GM19397 (cell line): ENCODE measurements around the gene ZNF784.

Source experiments
- ATAC-seq: cut with Tn5 transposase; IDR thresholded peaks from one replicate; pipeline ENCODE4 v1.9.1; 2021; ENCODE audit warnings: mild to moderate bottlenecking, moderate library complexity; ENCODE audit not compliant: unreplicated experiment

Gene ZNF784

DNA sequence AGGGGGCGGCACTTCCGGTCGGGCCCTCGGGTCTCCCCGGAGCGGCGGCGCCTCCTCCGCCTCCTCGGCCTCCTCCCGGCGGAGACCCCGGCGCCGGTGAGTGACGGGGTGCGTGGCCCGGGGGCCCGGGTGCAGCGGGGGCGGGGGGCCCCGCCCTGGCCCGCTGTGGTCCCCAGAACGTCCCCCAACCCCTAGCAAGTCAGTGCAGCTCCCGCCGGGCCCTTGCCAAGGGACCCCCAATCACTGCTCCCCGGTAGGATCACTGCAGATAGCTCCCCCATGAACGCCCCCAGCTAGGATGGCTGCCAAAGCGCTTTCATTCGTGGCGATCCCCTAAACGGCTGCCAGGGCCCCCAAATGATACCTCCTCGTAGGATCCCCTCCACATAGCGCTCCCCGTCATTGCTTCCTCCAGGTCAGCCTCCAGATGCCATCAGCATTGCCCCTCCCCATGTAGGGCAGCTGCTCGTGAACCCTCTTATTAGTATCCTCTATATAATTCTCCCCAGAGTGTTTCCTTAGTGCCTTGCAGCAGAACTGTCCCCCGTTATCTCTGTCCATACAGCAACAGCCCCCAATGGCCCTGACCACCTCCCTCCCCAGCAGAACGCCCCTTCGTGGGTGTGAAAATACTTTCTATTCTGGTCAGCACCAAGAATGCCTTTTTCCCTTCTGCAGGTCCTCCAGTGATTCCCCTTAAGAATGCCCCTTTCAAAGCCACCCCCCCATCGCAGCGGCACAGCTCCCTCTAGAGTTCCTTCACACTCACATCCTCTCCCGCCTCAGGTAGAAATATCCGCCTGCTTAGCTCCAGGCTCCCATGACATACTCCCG is 18.5 kb downstream of the ZNF784 start, which contains the start of gene ZNF865:
Gene ZNF865 (plus strand): TSS at position 11 of the 834 bp plus-strand sequence. CDS start 7,972 bp downstream, outside the sequence.
- ATAC-seq: peak; percentile 17

DNA sequence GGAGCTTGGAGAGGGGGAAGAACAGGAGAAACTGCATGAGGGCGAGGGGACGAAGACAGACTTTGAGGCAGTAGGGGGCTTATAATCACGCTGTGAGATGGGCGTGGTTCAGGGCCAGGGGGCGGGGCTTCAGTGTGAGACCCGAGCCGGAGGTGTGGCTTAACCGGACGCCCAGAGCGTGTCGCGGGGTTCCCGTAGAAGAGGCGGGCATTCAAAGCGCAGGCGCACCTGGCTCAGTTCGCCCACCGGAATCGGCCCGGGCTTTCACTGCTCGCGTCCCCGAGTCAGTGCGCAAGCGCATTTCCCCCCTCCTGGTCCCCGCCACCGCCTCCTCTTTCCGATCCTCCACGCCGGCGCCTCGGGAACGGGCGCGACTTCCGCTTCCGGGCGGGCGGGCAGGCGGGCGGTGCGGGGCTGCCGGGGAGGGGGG is 19.1 kb downstream of the ZNF784 start:
- ATAC-seq: peak; percentile 69

DNA sequence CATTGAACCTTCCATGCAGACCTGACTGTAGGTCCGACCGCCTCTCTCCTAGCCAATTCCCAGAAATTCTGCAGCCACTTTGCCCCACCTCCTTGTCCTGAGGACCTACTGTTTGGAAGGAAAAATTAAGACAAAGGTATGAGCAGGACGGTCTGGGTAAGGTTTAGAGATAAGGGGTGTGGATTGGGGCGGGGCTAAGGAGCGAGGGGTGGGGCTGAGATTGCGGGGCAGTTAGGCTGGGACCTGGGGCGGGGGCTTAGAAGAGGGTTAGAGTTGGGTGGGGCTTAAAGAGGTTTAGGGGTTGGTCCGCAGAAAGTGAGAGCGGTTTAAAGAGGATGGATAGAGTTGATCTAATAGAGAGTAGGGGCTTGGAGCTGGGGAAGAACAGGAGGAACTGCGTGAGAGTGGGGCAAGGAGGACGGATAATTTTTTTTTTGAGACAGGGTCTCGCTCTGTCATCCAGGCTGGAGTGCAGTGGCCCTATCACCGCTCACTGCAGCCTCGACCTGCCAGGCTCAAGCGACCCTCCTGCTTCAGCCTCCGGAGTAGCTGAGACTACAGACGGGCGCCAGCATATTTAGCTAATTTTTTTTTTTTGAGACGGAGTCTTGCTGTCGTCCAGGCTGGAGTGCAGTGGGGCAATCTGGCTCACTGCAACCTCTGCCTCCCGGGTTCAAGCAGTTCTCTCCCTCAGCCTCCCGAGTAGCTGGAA is 20.6 kb downstream of the ZNF784 start:
- ATAC-seq: no peak

DNA sequence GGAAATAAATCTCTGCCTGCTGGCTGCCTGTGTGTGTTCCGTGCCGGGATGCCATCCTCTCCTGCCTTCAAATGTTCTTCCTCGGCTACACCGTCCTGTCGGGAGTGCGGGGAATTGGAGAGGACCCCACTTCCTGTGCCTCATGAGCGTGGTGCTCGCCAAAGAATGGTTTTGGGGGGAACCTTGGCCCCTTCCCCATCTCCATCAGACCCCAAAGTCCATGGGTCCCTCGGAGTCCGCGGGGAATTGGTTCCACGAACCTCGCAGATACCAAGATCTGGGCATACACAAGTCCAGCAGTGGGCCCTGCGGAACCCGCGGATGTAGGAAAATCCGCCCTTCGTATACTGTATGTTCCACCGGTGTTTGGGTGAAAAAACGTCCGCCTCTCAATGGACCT is 21.3 kb downstream of the ZNF784 start:
- no peak for ATAC-seq

DNA sequence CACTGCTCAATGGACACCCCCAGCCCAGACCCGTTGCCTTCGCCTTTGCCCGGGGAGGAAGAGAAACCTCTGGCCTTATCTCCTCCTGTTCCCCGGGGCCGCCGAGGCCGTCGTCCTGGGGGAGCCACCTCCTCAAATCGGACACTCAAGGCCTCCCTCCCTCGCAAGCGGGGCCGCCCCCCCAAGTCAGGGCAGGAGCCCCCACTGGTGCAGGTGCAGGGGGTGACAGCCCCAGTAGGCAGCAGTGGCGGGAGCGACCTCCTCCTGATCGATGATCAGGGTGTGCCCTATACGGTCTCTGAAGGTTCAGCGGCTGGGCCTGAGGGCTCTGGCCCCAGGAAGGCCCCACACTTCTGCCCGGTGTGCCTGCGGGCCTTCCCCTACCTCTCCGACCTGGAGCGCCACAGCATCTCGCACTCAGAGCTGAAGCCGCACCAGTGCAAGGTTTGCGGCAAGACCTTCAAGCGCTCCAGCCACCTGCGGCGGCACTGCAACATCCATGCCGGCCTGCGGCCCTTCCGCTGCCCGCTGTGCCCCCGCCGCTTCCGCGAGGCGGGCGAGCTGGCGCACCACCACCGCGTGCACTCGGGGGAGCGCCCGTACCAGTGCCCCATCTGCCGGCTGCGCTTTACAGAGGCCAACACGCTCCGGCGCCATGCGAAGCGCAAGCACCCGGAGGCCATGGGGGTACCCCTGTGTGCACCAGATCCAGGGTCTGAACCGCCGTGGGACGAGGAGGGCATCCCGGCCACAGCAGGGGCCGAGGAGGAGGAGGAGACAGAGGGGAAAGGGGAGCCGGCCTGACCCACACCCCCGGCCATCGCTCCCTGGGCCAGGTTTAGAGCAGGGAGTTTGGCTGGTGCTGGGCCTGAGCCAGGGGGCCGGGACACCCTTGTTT is 22.0 kb downstream of the ZNF784 start:
- ATAC-seq: no peak

DNA sequence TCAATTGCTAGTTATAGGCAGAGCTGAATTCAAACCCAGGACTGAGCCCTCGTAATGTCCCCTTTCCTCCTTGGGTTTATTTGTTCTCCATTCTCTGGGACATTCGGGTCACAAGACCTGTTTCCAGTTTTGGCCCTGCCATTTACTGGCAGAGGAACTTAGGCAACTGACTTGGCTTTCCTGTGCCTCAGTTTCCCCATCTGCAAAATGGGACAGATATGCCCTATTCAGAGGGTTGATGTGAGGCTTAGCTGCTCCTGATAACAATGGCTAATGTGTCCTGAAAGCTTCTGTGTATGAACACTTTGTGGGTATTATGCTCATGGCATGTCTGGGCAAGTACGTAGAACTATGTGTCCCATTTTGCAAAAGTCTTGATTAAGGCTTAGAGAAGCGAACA is 23.3 kb downstream of the ZNF784 start:
- no peak for ATAC-seq

DNA sequence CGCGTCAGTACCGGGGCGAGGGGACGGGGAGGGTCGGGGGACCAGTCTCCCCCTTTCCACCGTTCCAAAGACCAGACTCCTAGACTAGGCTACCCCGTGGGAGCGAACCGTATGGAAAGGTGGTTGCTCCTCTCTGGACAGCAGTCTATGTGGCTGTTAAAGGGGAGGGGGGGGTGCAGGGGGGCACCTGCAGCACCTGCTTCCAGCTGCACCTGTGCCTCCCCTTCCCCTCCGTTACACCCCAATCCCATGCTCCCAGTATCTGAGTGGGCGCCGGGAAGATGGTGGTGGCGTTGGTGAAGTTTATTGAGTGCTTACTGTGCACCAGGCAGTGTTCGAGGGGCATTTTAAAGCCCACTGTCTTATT is 23.7 kb downstream of the ZNF784 start:
- no peak for ATAC-seq

DNA sequence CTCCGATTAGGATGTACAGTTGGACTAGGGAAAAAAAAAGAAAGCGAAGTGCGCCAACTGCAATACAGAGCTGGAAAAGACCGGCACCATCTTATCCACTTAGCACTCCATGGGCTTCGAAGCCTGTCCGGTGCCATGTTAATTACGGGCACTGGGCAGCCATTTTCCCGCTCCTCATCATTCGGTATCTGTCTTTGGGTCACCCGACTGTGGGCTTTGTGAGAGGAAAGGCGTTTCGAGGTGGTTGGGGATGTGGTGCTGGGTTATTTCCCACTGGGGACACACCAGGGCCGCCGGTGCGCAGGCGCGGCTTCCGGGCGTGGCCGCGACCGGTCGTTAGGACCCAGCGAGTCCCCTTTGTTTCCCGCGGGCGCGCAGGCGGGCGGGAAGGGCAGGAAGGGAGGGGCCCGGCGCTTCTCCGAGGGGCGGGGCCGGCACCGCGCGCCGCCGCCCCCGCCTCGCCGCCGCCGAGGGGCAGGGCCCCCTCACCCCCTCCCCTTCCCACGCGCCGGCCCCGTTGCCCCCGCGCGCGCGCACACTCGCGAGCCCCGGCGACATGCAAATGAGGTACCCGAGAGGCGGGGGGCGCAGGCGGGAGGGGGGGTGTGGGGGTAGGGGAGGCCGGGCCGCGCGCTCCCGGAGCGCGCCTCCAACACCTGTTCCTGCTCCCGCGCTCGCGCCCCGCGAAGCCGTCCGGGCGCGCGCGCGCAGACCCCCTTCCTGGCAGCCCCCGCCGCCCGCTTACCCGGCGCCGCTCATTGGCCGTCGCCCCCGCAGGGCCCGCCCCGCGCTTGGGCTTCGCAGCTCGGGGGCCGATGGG is 24.3 kb downstream of the ZNF784 start, which contains the start of gene ZNF524:
Gene ZNF524 (plus strand): TSS at position 447 of the 820 bp plus-strand sequence. CDS start 1,825 bp downstream, outside the sequence.
- ATAC-seq: peak; percentile 43

DNA sequence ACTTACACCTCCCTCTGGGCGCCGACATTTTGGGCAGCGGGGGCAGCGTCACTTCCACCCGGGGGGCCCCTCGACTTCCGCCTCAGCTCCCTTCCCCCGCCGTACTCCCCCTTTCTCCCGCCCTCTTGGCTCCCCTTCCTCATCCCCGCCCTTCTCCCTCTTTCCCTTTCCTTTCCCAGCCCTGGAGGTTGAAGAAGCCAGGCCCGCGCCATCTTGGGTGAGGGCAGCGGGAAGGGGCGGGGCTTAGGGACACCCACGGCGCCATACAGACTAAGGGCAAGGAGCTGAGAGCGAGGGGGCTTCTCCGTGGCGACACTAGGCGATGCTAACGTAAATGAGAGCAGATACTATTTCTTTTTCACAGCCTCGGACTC is 24.9 kb downstream of the ZNF784 start, which contains the start of gene FIZ1:
Gene FIZ1 (minus strand): TSS at position 50 of the 374 bp plus-strand sequence. CDS start 1,652 bp downstream, outside the sequence.
- ATAC-seq: peak; percentile 52

DNA sequence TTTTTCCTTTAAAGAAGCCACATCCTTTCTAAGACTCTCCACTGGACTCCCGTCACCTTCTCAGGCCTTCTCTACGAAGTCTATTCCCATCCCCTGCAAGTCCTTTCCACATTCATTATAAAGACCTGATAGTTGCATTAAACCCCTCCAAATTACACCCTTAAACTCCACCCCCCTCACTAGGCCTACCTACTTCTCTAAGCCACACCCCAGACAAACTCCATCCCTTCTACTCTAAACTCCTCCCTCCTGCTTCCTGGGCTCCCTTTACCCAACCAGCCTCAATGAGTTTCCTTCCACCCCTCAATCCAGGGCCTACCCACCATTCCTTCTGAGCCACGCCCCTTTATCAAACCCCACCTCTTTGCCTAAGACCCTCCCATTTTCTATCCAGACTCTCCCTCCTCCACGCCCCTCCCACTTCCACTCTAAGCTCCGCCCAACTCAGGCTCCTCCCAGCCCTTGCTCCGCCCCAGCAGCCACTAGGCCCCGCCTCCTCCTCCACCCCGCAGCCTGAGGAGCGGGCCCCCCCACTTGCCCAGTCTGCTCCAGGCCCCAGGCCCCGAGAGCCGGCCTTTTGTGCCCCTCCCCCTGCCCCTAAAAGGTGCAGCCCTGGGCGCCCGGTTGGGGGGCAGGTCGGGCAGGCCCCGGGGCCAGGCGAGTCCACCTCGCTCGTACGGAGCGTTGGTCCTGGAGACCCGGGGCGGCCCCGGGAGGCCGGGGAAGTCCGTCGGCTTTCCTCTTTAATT is 25.5 kb downstream of the ZNF784 start:
- ATAC-seq: peak; percentile 43

DNA sequence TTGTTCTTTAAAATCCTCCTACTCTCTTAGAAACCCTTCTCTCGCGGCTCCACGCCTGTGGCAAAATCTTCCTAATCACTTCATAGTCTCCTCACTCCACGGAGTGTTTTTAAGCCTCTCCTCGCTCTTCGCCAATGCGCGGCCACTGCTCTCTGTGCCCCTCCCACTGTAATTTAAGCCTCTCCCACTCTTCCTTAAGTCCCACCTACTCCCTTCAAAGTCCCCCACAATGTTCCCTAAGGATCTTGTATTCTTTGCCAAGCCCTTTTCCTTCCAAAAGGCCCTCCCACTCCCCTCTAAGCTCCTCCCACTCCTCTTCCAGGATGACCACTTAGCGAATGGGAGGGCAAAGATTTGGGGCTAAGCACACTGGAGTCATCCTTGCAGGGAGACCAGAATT is 26.3 kb downstream of the ZNF784 start:
- ATAC-seq: no peak

DNA sequence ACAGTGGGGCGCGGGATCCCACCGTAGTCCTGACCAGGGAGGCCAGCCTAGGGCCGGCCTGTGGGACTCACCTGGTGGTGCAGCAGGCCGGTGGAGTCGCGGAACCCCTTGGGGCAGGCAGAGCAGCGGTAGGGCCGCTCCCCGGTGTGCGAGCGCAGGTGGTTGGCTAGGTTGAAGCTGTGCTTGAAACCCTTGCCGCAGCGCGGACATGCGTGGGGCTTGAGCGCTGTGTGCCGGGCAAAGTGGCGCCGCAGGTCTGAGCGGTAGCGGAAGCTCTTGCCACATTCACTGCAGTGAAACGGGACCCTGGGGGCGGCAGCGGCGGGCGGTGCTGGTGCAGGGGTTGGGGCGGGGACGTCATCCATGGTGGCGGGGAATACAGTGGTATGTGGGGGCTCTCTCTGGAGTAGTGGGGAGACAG is 26.9 kb downstream of the ZNF784 start:
- no peak for ATAC-seq

DNA sequence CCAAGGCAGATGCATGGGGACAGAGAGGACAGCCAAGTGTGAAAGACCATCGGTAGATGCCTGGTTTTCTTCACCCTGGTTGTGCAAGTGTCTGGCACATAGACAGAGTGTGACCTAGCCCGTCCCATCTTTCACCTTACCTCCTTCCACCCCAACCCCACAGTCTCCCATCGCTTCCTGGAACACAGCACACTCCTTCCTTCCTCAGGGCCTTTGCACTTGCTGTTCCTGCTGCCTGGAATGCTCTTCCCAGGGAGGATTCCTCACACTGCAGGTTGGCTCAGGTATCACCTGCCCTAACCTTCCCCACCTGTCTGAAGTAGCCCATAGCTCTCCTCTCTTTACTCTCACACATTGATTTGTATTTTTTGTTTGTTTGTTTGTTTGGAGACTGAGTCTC is 28.1 kb downstream of the ZNF784 start:
- ATAC-seq: no peak

DNA sequence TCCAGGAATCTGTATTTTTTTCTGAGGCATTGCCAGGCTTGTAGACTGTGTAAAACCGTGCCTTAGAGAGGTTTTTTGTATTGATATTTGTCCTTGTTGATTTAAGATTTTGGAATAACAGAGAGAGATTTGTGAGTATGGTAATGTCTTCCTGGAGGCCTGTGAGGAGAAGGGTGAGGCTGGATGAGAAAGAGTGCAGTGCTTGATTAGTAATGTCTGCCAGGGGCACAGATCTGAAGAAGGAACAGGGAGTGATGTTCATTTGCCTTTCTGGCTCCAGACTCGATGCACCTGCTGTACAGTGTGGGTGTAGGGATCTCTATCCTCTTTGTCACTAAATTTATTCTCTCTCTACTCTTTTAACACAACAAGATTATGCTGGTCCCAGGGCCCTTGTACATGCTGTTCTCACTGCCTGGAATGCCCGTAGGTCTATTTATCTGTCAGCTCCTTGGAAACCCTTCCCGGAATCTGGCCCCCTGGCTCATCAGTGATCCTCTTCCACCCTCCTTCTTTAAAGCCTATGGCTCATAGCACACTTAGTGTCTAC is 29.3 kb downstream of the ZNF784 start:
- ATAC-seq: no peak

DNA sequence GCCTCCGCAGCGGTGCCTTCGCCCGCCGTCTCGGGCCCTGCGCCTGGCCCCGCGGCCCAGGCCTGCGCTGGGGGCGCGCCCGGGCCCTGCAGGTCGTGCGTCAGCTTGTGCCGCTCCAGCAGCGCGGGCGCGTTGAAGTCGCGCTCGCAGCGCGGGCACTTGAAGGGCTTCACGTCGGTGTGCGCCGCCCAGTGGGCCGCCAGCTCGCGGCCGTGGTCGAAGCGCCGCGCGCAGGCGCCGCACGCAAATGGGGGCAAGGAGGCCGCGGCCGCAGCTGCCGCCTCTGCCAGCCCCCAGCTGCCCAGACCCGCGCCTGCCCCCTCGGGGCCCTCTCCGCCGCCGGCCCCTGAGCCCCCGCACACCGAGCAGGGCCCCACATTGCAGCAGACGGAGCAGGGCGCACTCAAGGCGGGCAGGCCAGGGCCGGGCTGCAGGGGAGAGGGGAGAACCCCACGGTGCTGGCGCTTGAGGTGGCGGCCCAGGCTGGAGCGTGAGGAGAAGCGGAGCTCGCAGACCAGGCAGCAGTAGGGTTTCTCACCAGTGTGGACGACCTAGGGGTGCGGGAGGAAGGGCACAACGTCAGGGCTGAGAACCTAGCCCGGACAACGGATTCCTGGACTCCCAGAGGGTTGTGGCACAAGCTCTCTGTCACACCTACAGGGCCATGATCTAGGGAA is 31.1 kb downstream of the ZNF784 start:
- no peak for ATAC-seq

DNA sequence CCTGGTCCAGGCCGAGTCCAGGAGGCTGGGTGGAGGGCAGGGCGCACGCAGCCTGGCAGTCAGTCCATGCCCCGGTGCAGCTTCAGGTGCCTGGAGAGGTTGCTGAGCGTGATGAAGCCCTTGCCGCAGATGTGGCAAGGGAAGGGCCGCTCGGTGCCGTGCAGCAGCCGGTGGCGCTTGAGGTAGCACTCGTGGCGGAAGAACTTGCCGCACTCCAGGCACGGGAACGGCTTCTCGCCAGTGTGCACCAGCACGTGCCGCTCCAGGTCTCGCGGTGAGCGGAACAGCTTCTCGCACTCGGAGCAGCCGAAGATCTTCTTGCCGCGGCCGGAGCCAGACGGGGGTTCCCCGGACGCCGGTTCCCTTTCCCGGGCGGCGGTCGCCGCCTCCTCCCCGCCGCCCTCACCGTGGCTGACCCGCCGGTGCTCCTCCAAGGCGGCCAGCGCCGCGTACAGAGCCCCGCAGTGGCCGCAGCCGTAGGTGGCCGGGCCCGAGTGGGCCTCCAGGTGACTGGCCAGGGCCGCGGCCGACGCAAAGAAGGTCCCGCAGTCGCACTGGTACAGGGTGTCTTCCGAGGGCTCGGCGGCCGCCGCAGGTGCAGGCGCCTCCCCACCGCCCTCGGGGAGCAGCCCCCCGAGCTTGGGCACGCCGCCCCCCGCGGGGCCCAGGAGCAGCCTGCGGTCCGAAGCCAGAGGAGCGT is 31.8 kb downstream of the ZNF784 start:
- ATAC-seq: no peak

DNA sequence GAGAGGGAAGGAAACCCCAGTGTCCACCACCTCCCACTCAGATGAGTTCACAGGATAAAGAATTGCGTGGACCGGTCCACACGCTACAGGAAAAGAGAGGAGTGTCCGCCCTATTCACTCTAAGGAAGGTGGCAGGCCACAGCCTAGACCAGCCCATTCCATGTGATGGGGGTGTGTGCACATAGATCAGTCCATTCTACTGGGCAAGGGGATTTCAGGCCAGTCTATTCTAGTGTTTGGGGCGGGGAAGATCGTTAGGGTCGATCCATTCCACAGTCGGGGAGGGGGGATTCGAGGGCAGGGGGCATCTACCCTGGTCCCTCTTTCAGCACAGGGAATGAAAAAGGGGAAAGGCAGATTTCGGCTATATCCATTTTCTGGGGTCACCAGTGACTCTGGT is 32.8 kb downstream of the ZNF784 start:
- no peak for ATAC-seq

DNA sequence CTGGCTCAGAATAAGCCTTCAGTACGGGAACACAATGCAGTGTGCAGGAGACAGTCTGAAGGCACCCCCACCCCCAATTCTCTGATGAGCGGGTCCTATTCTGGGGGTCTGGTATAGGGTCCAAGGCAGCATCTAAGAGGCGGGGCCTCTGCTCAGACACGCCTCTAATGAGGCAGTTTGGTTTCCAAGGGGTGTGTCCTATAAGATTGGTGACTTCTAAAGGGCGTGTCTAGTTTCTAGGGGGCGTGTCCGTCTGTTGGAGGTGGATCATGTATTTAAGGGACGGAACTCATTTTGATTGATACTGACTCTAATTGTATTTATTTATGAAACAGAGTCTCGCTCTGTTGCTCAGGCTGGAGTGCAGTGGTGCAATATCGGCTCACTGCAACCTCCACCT is 33.7 kb downstream of the ZNF784 start:
- ATAC-seq: no peak
